ENCODE results near the gene GRIK4. TPM values are rescaled to one million over a fixed set of nuclear protein-coding genes. Genes with fewer than 3 reads are reported as not detected.

GRIK4 gene
- total and polyA plus RNA-seq, 9 of the 15 experiments (the other 6 are each of a cell fraction or from before 2014, with no cell fraction given): not detected

DNA sequence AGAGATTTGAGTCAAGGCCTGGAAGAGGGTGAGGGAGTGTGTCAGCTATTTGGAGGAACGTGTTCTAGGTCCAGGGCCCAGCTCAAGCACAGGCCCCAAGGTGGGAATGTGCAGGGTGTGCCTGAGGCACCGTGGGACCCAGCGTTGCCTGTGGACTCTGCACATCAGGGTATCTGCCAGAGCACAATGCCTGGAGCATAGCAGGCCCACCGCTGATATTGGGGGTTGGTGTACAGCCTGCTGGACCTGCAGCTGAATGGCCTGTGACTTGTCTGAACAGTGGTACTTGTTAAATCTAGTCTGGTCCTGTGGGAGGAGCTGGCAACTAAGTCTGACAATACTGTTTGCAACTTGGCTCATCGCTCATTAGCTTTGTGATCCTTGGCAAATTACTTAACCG lies 131.7 kb downstream of the GRIK4 start:
- POLR2A ChIA-PET: interaction anchor here (0.6 kb wide), 1 partner anchor 602 kb away, joined by 4 read pairs; no protein-coding TSS in a partner anchor
- TF ChIP-seq ZNF586 (CRISPR knock-in tag; conservative IDR thresholded peaks at IDR 0.05) (no peak), NCOA2 (IDR thresholded peaks at IDR 0.05; ENCODE audit: partially characterized antibody in 2 of 2) (no peak), CREBBP (IDR thresholded peaks at IDR 0.05; ENCODE audit: low read depth, low read length) (no peak), ZNF507 (tag; conservative IDR thresholded peaks at IDR 0.05) (no peak), ELF2 (CRISPR knock-in tag; IDR thresholded peaks at IDR 0.05) (no peak), KLF6 (CRISPR knock-in tag; IDR thresholded peaks at IDR 0.05; ENCODE audit: borderline replicate concordance) (no peak), ZNF717 (CRISPR knock-in tag; IDR thresholded peaks at IDR 0.05) (no peak), ZEB2 (IDR thresholded peaks at IDR 0.05) (no peak), ZNF431 (CRISPR knock-in tag; IDR thresholded peaks at IDR 0.05) (no peak), GABPB2 (CRISPR knock-in tag; conservative IDR thresholded peaks at IDR 0.05) (no peak), POLR2AphosphoS5 (IDR thresholded peaks at IDR 0.05; ENCODE audit: control insufficient read depth, insufficient read depth, low read depth, low read length) (no peak), HMG20B (CRISPR knock-in tag; IDR thresholded peaks at IDR 0.05) (no peak), ZNF3 (CRISPR knock-in tag; IDR thresholded peaks at IDR 0.05) (no peak), PTRF (tag; IDR thresholded peaks at IDR 0.05) (no peak)
- TF ChIP-seq, protein P1, sequence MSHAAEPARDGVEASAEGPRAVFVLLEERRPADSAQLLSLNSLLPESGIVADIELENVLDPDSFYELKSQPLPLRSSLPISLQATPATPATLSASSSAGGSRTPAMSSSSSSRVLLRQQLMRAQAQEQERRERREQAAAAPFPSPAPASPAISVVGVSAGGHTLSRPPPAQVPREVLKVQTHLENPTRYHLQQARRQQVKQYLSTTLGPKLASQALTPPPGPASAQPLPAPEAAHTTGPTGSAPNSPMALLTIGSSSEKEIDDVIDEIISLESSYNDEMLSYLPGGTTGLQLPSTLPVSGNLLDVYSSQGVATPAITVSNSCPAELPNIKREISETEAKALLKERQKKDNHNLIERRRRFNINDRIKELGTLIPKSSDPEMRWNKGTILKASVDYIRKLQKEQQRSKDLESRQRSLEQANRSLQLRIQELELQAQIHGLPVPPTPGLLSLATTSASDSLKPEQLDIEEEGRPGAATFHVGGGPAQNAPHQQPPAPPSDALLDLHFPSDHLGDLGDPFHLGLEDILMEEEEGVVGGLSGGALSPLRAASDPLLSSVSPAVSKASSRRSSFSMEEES (CRISPR knock-in tag; IDR thresholded peaks at IDR 0.05): no peak
- TF ChIP-seq, protein P2, sequence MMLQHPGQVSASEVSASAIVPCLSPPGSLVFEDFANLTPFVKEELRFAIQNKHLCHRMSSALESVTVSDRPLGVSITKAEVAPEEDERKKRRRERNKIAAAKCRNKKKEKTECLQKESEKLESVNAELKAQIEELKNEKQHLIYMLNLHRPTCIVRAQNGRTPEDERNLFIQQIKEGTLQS (IDR thresholded peaks at IDR 0.05): no peak
- TF ChIP-seq, protein P2 (CRISPR knock-in tag; conservative IDR thresholded peaks at IDR 0.05): no peak
- CTCF ChIA-PET (ENCODE audit: low intra/inter-chr PET ratio): no interaction called here
- peaks cover 10 to 40% of the 10 kb centered on the region in 2 experiments; a peak in 4 of 5 replicates for H3K27me3 ChIP-seq (ENCODE audit: control insufficient read depth in 2 of 2, insufficient read depth in 2 of 2, low read length in 2 of 2)
- H3K79me2 ChIP-seq (ENCODE audit: control insufficient read depth, insufficient read depth, low read length): no peaks in the 10 kb centered on the region
- in situ Hi-C loops (cut with MboI): no loop called here
- no peak overlapping the region for H3K9ac ChIP-seq (ENCODE audit: insufficient read depth in 1 of 2, low read depth in 2 of 2, low read length in 2 of 2)
- H3K4me2 ChIP-seq (ENCODE audit: insufficient read depth, low read length): no peak overlapping the region
- H3K9me3 ChIP-seq (replicated peaks; ENCODE audit: control insufficient read depth, insufficient read depth, low read depth, low read length): no peaks in the 10 kb centered on the region
- H2AFZ ChIP-seq (ENCODE audit: low read depth, low read length): no peak overlapping the region
- no peak overlapping the region for H3K27ac ChIP-seq (ENCODE audit: extremely low read depth, low read depth, low read length)
- WGBS (ENCODE audit: insufficient coverage, low coverage, missing lambda C conversion rate): 0% methylated on average over 6 of the region's 6 CpGs
- DNase-seq (ENCODE audit: extremely low read depth in 1 of 4, low spot score in 3 of 4) (no peak), FAIRE-seq (no peak), ATAC-seq (no peak)
- BruUV-seq (replicated peaks): no TSS peak
- H4K20me1 ChIP-seq (replicated peaks; ENCODE audit: control insufficient read depth, insufficient read depth, low read length): no peaks in the 10 kb centered on the region
- H3K4me3 ChIP-seq: no peak overlapping the region
- H3K4me1 ChIP-seq (replicated peaks in 1 of 2; ENCODE audit: control insufficient read depth in 2 of 2, insufficient read depth in 2 of 2, low read length in 2 of 2): no peaks in the 10 kb centered on the region
- no peaks in the 10 kb centered on the region for H3K36me3 ChIP-seq (ENCODE audit: control insufficient read depth, insufficient read depth, low read length)
- intact Hi-C loops (cut with micrococcal nuclease): no loop called here
- no peaks in the 10 kb centered on the region for H3K9me1 ChIP-seq (ENCODE audit: control insufficient read depth, insufficient read depth, low read length)

Data from K562 (cell line).